HUES64 (cell line): ENCODE data around the gene GPX6.
"Not testable (repeated sequence)": the region's sequence is repeated elsewhere in the genome, so short reads cannot be mapped to it uniquely, and the experiment has no call there.

Experiments used
- H3K27ac ChIP-seq: 2 replicates; pipeline ENCODE4 v1.7.0; 2013; ENCODE audit warnings: low read depth, low read length, inconsistent platforms
- H3K27me3 ChIP-seq: 2 replicates; pipeline ENCODE4 v1.6.1; 2013; ENCODE audit warnings: mild to moderate bottlenecking, low read length; ENCODE audit not compliant: insufficient read depth
- H3K36me3 ChIP-seq: 2 replicates; pipeline ENCODE4 v1.6.1; 2013; ENCODE audit warnings: mild to moderate bottlenecking, low read length; ENCODE audit not compliant: insufficient read depth
- H3K4me1 ChIP-seq: 2 replicates; pipeline ENCODE4 v1.6.1; 2013; ENCODE audit warnings: mild to moderate bottlenecking, low read length, moderate library complexity; ENCODE audit not compliant: insufficient read depth
- H3K4me3 ChIP-seq: 2 replicates; pipeline ENCODE4 v1.5.1; 2013; ENCODE audit warnings: mild to moderate bottlenecking, low read length, moderate library complexity
- H3K9ac ChIP-seq: 2 replicates; pipeline ENCODE4 v1.6.1; 2013; ENCODE audit warnings: mild to moderate bottlenecking, low read depth, low read length
- H3K9me3 ChIP-seq: 2 replicates; pipeline ENCODE4 v1.6.1; 2013; ENCODE audit warnings: low read depth, low read length; ENCODE audit not compliant: insufficient read depth
- WGBS: fragments of 150-250, 120-280 bp; methylation state at CpG from one replicate; pipeline ENCODE4 v1.1.7; 2013; ENCODE audit warnings: missing lambda C conversion rate; 5-methylcytosine and 5-hydroxymethylcytosine counted together

The GPX6 gene

DNA sequence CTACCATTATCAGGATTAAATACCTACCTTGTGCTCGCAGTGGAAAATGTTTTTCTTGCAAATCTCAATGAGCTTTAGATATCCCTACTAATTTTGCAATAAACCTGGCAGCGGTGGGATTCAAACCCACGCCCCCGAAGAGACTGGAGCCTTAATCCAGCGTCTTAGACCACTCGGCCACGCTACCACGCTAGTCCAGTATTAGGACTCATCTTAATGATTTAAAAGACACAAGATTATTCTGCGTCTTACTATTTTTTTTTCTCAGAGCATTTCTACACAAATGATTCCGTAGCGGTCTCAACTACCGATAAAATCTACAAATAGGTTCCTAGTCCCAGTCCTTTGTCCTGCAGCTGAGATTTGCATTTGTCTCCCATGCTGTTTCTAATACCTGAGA, 37.1 kb downstream of the GPX6 start:
- no peaks in the 10 kb centered on the region for H3K9me3 ChIP-seq
- H3K4me1 ChIP-seq, result no peaks in the 10 kb centered on the region
- H3K27ac ChIP-seq, result no peak overlapping the region
- peak overlapping the region; percentile 31 for H3K4me3 ChIP-seq
- 88% methylated on average over 12 of the region's 12 CpGs for whole genome bisulfite sequencing
- H3K27me3 ChIP-seq, result peaks cover 27% of the 10 kb centered on the region
- H3K9ac ChIP-seq, result no peak overlapping the region
- no peaks in the 10 kb centered on the region for H3K36me3 ChIP-seq

DNA sequence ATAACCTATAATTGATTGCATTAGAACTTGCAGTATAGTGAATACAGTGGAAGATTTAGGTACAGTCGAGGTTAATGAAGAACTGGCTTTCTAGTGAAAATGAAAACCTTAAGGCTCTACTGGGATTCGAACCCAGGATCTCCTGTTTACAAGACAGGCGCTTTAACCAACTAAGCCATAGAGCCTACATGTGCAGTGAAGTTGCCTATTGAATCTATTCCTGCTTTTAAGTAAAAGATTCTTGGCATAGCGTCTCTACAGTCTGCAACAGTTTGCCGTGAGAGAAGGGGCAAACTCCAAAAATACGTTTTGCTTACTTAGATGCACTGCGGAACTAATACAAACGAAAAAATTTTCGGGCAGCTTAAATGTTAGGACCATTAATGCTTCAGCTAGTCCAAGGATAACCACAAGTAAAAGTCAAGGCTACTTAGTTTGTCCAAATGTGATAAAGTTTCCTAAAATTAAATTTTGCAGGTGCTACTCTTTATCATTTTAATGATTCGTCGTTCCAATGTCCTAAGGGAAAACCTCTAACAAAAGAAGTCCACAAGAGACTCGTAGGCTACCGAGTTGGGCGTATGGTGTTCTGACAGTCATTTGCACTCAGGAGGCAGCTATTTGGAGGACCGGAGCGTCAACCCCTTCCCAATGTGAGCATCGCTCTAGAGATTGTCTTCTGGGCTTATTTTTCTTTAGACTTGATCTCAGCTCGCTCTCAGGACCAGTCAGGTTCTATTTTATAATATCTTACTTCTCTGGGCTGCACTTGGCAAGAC, 41.0 kb downstream of the GPX6 start:
- H3K4me3 ChIP-seq, result peak overlapping the region; percentile 83
- H3K4me1 ChIP-seq, result no peaks in the 10 kb centered on the region
- H3K27ac ChIP-seq, result no peak overlapping the region
- 0 out of 2 replicates have a peak, but pooled peaks cover 3% of the 10 kb centered on the region for H3K27me3 ChIP-seq
- H3K9ac ChIP-seq, result no peak overlapping the region
- 2% methylated on average over 17 of the region's 18 CpGs for WGBS
- H3K9me3 ChIP-seq, result no peaks in the 10 kb centered on the region
- no peaks in the 10 kb centered on the region for H3K36me3 ChIP-seq

DNA sequence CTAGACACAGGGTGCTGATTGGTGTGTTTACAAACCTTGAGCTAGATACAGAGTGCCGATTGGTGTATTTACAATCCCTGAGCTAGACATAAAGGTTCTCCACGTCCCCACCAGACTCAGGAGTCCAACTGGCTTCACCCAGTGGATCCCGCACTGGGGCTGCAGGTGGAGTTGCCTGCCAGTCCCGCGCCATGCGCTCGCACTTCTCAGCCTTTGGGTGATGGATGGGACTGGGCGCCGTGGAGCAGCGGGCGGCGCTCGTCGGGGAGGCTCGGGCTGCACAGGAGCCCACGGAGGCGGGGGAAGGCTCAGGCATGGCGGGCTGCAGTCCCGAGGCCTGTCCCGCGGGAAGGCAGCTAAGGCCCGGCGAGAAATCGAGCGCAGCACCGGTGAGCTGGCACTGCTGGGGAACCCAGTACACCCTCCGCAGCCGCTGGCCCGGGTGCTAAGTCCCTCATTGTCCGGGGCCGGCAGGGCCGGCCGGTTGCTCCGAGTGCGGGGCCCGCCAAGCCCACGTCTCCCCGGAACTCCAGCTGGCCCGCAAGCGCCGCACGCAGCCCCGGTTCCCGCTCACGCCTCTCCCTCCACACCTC, 46.3 kb downstream of the GPX6 start:
- WGBS, result 95% methylated on average over 44 of the region's 45 CpGs
- H3K9ac ChIP-seq, result not testable (repeated sequence)

DNA sequence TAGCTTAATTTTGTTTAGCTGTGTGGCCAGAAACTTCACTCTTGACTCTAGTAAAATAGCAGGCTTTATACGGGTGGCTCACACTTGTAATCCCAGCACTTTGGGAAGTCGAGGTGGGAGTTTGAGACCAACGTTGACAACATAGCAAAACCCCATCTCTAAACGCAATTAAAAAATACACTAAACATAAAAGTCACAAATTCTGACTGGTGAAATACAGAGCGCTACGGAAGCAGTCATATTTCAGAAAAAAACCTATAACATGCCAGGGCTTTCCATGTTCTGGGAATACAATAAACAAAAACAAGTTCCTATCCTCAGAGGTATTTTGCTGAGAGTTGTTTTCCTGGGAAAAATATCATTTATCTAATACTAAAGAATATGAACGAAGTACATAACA, 47.5 kb downstream of the GPX6 start:
- Histone ChIP-seq H3K9me3 (0 out of 2 replicates have a peak, but pooled peaks cover 8% of the 10 kb centered on the region), H3K4me1 (no peaks in the 10 kb centered on the region), H3K27ac (no peak overlapping the region), H3K4me3 (no peak overlapping the region), H3K27me3 (peaks cover 12% of the 10 kb centered on the region), H3K36me3 (no peaks in the 10 kb centered on the region), H3K9ac (no peak overlapping the region)
- WGBS, result 91% methylated on average over 7 of the region's 7 CpGs

More for the DNA sequence above, 46.3 kb downstream of the GPX6 start:
- not testable (repeated sequence) for H3K27ac ChIP-seq, H3K4me3 ChIP-seq, H3K9me3 ChIP-seq, H3K4me1 ChIP-seq, H3K27me3 ChIP-seq, H3K36me3 ChIP-seq

DNA sequence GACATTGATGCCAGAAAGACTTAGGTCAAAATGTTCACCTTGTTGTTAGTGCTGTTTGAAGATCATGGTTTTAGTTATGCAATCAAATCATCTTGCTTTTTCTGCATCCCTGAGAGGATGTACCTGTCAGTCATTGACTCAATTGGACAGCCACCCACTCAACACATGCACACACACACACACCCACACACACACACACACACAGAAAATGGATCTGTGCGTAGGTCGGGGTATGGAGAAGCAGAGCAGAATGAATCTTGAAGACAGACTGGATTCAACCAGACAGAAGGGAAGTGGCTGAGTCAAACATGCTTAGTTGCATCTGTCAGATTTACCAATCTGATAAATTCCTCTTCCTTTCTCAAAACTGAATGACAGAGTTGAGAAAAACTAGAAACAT, 53.2 kb downstream of the GPX6 start:
- Histone ChIP-seq H3K27ac (no peak overlapping the region), H3K36me3 (no peaks in the 10 kb centered on the region), H3K9ac (no peak overlapping the region), H3K27me3 (peaks cover 62% of the 10 kb centered on the region), H3K4me3 (no peak overlapping the region), H3K9me3 (no peaks in the 10 kb centered on the region), H3K4me1 (no peaks in the 10 kb centered on the region)
- WGBS, result 88% methylated on average over 2 of the region's 2 CpGs

DNA sequence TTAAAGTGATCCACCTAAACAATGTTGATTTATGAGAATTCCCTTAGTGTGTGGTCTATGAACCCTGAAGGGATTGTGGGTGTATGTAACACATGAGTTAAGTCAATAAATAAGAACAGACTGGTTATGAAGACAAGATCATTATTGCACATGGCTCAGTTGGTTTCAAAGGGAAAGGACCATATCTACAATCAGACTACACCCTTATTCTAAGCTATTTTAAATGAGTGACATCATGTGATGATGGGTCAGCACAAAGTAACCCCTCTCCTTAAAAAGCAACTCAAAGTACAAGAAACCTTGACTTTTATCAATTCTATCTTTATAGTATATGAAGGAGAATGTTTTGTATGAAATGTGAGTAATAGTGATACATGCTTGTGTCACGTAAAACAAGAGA, 57.0 kb downstream of the GPX6 start:
- no peak overlapping the region for H3K4me3 ChIP-seq
- 83% methylated on average over 1 of the region's 1 CpG for WGBS
- no peaks in the 10 kb centered on the region for H3K9me3 ChIP-seq
- H3K27me3 ChIP-seq, result peaks cover 62% of the 10 kb centered on the region
- H3K27ac ChIP-seq, result no peak overlapping the region
- no peaks in the 10 kb centered on the region for H3K36me3 ChIP-seq
- H3K4me1 ChIP-seq, result no peaks in the 10 kb centered on the region
- no peak overlapping the region for H3K9ac ChIP-seq
